ENCODE results near the gene PFDN4.

PFDN4 gene, protein sequence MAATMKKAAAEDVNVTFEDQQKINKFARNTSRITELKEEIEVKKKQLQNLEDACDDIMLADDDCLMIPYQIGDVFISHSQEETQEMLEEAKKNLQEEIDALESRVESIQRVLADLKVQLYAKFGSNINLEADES

DNA sequence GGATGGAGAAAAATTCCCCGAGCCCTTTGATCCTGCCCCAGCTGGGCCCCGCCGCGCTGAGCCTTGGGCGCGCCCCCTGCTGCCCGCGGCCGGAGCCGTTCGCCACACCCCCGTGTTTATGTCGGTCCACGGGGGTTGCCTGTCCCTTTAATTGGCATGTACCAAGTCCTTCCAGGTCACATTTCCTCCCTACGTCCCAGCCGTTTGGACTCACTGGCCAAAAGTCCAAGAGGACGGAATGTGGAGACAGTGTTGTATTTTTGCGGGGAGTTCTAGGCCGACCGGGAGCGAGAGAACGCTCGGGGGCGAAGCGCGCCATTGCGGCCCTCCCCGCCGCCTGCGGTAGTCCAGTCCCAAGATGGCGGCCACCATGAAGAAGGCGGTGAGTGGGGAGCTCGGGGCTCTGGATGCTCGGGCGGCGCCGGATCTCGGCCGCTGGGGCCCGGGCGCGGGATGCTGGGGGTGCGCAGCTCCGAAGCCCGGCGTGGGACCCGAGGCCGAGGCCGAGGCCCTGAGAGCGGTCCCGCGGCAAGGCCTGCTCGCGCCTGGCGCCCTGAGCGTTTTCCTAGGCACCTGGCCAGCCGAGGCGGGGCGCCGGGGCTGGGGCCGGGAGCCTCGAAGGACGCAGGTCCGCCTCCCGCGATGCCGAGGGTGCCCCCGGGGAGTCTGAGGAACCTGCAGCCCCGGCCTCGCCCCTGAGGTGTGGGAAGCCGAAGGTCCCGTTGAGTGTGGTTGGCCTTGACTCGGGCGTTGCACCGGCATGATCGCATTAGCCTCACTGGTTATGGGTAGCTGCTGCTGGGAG is at the start of gene PFDN4:
Gene PFDN4, plus strand, starts transcription at position 345 of the 805 bp plus-strand sequence. Its CDS starts 14 bp downstream, at position 359.
- peak; percentile 18 for DNase-seq

DNA sequence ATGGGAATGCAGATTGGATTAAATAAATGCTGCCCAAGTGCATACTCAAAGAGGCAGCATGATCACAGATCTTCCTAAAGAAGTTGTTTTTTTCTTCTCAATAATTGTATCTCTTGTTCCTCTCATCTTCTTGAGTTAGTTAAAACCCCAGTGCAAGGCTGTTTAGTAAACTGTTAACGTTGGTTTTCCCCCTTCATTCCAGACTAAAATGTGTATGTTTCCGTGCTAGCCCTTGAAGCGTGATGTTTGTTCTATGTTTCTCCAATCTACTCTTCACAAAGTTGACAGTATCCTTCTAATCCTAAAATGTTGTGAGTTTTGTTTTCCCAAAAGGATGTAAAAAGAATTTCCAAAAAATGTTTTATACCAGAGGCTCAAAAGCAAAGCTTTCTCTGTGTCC is 49.7 kb upstream of the PFDN4 start:
- DNase-seq, result no peak

DNA sequence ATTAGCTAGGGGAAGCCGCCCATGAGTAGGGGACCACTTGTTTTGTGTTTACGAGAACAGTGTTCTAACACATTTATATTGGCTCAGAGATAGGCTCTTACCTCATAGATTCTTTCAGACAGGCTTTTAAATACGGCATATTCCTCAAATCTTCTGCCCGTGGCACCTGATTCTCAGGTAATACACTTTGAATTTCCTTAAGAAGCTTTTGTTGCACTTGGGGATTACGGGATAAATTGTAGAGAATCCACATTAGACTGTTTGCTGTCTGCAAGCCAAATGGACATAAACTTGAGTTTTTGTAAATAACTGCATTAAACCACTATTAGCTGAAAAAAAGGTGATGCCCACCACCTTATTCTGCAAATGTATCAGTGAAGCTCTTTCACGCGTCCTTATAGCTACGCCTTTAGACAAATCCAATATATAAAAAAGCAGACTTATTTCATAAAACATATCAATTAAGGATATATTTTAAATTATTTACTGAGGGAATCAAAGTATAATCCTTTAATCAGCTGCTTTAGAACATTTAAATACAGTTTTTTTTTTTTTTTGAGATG is 49.0 kb upstream of the PFDN4 start:
- DNase-seq, result no peak

DNA sequence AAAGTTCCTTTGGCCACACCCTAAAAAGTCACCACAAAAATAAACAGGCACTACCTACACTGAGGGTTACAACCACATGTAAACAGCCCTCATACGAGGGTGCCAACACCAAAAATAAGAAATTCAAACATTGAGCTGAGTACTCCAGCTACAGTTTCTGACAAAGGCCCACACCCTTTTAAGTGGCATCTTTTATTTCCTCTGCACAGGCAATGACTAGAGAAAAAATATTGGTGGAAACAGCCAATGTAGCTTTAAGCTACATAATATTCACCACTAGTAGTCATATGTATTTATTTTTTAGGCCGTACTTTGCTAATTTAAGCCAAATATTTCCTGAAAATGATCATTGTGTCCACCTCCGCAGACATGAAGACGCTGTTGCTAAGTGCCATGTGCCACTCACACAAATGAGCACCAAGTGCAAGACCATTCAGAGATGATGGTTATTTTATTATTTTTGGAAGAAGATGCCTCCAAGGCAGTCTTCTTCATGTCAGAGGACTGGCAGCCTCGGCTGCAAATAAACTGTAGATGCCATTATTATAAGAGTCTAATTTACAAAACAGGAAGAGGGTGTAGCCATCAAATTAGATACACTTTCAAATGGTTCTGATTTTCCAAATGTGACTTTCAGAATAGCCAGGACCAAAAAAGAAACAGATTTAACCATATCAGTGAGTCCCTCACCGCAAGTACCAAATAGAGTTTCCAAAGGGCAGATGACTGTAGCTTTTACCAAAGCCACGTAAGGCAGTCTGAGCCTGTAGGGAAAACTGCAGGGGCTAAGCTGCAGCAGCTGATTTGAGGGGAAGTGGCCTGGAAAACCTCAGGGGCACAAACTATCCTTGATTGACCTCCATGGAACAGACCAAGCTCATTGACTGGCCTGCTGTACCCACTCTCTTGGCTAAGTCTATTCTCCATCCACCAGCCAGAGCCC is 47.6 kb upstream of the PFDN4 start:
- no peak for DNase-seq

DNA sequence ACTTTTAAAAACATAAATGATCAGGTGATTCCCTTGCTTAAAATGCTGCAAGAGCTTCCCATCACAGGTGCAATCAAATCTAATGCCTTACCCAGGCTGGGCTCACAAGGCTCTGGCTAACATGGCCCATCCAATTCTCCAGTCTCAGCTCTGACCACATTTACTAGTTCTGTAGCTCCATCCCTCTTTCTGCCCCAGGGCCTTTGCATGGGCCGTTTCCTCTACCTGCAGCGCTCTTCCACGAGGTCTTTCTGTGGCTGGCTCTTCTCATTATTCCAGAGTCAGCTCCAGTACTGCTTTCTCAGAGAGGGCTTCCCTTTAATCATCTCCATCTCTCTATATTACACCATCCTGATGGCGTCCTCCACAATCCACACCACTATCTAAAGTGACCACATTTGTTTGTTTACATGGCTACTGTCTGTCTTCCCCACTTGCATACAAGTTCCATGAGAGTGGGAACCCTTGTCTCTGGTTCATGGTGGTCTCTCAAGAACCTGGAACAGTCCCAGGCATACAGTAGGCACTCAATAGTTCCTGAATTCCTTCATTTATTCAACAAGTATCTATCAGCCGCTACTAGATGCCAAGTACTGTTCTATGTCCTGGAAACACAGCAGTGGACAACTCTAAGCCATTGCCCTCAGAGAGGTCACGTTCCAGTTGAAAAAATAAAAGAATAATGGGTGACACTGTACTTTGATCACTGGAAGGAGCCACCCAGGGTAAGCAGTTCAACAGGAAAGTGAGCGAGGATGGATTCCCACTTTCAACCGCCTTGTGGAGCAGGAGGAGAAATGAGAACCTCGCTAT is 46.7 kb upstream of the PFDN4 start:
- DNase-seq, result no peak

DNA sequence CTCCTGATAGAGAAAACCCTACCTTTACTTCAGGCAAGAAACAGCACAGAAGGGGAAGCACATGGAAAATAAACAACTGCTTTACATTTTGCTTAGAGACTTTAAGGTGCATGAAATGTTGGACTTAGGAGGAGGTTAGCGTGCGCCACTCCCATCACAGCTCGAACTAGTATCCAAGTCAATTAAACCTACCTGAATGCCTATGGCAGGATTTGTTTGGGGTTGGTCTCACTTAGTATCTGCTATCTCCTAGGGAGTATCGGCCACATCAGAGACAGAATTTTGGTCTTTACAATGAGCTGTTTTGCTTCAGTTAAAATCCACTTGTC is 46.1 kb upstream of the PFDN4 start:
- DNase-seq, result no peak

DNA sequence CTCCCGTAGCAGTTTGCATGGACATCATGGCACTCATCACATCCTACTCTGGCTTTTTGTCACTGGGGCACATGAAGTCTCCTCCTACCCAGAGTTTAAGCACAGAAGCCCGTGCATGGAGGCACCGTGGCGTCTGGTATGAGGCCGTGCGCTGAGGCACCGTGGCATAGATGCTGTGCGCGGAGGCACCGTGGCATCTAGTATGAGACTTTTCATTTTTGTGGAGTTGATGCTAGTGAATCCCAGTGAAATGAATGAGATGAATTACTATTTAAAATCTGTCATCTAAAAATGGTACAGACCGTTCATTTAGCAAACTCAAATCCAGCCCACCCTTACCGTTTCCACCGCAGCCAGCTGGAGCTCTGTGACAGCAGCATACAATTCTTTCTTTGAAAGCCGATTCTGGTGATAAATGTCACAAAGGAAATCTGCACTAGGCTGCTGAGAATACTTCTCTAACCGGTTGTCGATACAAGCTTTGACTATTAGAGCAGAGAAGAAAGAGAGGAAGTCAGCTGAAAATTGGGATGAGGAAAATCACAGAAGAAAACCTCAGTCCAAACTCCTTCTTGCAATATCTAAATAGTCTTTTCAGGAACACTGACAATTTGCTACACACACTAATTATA is 45.4 kb upstream of the PFDN4 start:
- DNase-seq, result no peak

DNA sequence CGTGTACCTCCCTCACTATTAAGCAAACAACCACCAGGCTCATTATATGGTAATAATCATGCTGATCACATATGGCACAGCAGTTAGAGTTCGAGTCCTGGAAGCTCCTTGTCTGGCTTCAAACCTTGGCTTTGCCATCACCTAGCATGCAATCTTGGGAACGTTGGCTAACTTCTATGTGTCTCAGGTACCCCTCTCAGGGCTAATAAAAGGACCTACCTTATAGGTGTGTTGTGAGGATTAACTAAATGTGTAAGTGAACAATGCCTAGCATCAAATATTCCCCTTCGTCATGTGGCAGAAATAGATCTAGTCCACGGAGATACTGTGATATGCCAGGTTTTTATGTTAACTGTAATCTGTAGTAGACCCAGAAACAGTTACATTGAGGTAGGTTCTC is 44.5 kb upstream of the PFDN4 start:
- DNase-seq, result no peak

DNA sequence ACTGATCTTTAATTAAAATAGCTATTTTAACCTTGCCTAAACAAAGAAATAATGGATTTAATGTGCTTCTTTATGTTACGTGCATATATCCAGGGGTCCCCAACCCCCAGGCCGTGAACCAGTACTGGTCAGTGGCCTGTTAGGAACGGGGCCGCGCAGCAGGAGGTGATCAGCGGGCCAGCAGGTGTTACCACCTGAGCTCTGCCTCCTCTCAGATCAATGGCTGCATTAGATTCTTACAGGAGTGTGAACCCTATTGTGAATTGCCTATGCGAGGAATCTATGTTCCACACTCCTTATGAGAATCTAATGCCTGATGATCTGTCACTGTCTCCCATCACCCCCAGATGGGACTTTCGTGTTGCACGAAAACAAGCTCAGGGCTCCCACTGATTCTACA is 42.9 kb upstream of the PFDN4 start:
- no peak for DNase-seq

DNA sequence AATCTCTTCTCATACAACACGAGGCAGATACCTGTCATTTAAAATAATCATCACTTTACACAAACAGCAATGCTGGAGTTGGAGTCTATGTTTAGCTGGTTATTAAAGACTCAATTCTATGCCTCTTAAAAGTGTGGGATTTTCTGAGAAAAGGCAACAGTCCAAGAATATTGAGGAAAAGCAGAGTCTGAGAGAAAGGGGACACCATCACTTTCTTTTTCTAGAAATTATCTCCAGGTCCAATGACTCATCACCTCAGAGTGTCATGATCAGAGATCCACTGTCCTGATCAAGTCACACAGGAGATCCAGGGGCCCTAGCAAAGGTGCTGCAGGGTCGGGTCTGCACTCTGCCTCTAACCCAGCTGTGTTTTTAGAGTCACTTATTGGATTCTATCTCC is 42.1 kb upstream of the PFDN4 start:
- no peak for DNase-seq

DNA sequence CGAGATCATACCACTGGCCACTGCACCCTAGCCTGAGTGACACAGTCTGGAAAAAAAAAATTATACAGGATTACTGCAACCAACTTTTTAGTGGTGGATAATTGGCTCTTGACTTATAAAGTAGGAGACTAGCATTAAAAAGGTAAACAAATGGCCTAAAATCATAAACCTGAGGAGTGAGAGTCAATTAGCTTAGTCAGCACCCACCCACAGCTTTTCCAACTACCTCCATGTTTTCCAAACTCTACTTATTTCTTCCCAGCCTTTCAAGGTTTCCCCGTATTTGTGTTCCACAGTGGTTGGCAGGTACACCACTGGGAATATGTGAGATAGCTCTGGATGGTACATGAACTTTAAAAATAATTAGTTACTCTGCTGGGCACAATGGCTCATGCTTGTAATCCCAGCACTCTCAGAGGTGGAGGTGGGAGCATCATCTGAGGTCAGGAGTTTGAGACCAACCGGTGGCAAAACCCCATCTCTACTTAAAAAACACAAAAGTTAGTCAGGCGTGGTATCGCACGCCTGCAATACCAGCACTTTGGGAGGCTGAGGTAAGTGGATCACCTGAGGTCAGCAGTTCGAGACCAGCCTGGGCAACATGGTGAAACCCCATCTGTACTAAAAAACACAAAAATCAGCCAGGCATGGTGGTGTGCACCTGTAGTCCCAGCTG is 40.8 kb upstream of the PFDN4 start:
- no peak for DNase-seq

DNA sequence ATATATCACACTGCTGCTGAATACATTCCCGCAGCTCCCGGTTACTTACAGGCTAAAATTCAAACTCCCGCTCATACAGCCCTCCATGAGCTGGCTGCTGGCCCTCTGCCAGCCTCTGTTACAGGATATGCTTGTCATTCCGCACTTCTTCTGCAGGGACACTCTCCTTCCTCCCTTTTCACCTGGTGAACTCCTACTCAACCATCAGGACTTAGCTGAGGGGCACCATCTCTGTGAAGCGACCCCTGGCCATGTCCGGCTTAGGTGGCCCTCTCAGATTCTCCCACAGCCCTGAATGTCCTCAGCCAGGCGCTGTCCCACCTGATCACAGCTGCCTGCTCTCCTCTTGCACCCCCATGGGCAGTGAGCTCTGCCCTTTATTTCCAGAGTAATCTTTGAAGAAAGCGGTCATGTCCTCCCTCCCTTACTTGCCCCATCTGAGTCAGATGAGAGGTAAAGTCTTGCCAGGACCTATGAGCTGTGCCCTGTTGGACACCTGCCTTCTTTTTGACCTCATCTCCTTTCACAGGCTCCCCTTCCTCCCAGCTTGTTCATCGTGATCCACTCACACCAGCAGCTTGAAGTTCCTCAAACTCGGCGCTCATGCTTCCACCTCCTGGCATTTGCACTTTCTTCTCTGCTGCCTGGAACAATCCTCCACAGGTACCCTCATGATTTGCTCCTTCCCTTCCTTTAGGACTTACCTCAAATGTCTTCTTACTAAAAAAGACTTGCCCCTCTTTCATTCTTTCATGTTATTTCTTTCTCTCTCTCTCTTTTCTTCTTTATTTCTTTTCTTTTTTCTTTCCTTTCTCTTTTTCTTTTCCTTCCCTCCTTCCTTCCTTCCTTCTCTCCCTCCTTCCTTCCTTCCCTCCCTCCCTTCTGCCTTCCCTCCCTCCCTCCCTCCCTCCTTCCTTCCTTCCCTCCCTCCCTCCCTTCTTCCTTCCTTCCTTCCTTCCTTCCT is 39.7 kb upstream of the PFDN4 start:
- DNase-seq, result no peak

DNA sequence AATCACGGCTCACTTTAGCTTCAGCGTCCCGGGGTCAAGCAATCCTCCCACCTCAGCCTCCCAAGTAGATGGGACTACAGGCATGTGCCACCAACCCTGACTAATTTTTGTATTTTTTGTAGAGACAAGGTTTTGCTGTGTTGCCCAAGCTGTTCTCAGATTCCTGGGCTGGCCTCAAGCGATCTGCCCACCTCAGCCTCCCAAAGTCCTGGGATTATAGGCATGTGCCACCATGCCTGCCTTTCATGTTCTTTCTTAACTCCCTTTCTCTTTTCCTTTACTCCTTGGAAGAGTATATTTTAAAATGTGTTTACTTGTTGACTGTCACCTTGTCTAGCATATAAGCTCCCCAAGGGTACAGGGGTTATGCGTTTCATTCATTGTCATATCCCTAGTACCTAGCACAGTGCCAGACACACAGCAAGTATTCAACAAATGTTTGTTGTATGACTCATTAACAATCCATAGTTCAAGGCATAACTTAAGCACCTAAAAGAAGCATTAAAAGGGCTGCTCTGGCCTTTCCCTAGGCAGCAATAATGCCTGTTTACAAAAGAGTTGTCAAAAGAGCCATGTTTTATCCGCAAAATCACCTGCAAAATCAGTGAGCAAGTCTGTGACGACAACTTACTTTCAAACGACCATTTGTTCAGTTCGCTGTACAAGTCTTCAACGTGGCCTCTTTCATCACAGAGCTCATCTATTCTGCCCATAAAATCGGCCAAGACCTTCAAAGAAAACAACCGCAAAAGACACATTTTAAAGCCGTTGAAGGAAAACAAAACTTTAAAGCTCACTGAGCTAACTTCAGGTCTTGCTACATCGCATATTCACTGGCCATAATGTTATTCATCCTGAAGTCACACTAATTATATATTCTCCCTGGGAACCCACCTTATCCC is 38.7 kb upstream of the PFDN4 start:
- no peak for DNase-seq

DNA sequence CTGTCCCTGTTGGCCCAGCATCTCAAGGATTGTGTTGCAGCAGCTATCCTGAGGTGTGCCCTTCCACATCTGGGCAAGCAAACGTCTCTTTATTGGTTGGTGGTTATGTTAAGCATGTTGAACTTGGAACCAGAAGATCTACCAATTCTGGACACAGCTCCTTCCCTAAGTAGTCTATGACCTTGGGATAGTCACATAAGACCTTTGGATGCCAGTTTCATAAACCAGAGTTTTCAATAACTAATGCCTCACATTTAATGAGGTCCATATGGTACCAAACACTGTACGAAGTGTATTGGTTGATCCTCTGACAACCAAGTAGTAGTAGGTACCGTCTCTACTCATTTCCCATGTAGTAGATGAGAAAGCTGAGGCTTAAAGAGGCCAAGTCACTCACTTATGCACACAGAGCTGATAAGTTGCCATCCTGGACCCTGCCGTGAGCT is 37.8 kb upstream of the PFDN4 start:
- DNase-seq, result no peak

DNA sequence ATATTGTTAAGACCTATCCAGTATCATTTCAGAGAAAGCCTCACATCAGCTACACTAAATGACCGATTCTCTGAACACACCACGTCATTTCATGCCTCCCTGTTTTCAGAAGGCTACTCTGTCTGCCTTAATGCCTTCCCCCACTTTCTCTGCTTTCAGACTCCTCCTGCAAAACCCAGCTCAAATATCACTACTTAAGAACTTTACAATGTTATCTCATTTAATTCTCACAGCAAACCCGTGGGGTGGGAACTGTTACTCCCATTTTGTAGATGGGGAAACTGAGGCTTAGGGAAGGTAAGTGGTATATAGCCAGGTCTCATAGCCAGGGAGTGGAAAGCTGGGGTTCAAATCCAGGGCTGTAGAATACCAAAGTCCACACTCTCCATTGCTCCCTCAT is 36.9 kb upstream of the PFDN4 start:
- DNase-seq, result no peak

DNA sequence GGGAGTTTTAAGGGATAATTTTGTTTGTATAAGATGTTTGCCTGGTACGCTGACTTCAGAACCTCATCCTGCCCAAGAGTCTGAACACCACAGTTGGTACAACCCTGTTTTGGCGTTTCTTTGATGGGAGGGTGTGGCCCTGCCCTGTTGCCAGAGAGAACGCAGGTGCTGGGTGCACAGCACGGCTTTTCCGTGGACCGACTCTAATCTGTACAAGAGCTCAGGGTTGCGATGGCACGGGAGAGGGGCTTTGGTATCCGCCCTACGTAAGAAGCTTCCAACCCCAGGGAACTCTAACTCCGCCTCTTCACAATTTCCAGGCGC is 35.4 kb upstream of the PFDN4 start:
- DNase-seq, result no peak

DNA sequence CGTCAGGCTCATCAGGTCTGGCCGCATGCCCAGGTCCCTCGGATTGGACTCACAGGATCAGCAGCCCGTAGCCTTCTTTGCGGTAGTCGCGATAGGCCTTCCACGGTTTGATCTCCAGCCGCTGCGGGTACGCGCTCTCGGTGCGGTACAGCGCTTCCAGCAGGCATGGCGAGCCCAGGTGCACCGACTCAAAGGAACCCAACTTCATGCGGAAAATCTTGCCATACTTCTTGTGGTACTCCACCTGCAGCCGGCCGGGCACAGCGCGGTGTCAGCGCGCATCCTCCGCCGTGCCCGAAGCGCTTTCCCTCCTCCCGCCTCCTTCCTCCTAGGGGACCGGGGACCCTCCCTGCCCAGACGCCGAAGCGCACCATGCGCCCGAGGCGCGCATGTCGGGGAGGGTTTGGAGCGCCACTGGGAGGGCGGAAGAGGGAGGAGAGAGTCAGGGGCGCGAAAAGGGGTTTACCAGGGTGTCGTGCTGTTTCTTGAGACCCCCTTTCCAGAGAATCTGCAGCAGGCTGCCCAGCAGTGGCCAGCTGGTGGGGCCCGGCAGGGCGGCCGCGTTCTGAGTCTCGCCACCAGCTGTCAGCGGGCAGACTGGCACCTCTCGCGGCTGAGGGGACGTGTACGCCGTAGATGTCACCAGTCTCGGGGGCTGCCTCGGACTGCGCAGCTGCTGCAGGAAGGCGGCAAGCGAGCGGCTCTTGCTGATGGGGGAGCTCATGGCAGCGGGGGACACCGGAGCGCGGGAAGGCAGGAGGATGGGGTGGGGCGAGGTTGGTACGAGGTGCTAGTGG is 34.8 kb upstream of the PFDN4 start:
- no peak for DNase-seq

DNA sequence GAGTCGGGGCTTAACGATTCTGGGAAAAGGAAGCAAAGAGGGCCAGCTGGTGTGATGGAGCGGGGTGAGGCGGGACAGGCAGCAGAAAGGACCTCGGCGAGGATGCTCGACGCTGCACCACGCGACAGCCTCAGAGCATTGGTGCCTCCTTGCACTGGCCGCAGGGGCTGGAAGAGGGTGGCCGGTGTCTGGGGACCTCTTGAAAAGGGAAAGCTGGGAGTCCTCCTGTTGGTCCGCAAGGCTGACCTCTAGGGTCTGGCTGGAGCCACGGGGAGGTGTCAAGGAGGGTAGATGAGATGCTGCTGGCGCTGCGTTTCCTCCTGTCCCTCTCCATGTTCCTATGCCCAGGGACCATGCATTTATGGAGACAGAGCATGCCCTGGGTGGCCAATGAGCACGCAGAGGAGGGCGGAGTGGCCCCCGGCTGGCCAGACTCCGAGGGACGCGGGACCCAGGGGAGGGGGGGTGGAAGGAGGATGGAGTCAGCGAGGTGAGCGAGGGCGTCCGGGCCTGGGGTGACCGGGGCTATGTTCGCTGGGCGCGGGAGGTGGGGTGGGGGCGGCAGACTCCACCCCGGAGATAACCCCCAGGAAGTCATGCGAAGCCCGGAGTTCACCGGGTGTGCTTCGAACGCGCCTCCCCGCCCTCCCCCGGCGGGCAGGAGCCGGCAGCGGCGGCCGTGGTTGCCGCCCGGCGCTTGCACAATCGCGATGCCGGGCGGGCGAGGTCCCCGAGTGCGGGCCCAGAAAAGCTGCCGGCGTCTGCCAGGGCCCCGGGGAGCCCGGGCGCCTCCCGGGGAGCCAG is 34.0 kb upstream of the PFDN4 start, which contains the start of gene CYP24A1:
Gene CYP24A1, minus strand, starts transcription at position 334 of the 804 bp plus-strand sequence. CDS start 407 bp downstream, outside the sequence.
- DNase-seq, result no peak
